GM10248 (cell line): ENCODE results near the gene HOXC4.

Experiments used
- CTCF ChIA-PET: fragments of 300-600 bp; sonication (Branson Sonifier 250); formaldehyde crosslinking; extraction: SDS; loops from one replicate; lab custom pipeline; 2021; ENCODE audit warnings: antibody characterized with exemption; lab: Yijun Ruan, JAX
- POLR2A ChIA-PET: fragments of 350-650 bp; sonication (Branson Sonifier 250); formaldehyde crosslinking; extraction: SDS; loops from one replicate; lab custom pipeline; 2020; ENCODE audit warnings: antibody characterized with exemption; lab: Yijun Ruan, JAX
- DNase-seq: peaks from one replicate; pipeline ENCODE4 v3.0.0; 2012; ENCODE audit errors: extremely low spot score
- CTCF ChIP-seq: IDR thresholded peaks from 2 replicates; pipeline ENCODE4 v1.5.1; 2012; ENCODE audit warnings: mild to moderate bottlenecking, low read depth; ENCODE audit errors: extremely low read depth, missing control alignments, control extremely low read depth

The HOXC4 gene

GRCh38 chr12:54024127-54024526, 29.5 kb upstream of the HOXC4 start:
- POLR2A ChIA-PET = no interaction called here
- no peak for TF ChIP-seq CTCF
- DNase-seq = no peak
- CTCF ChIA-PET = interaction anchor here (0.8 to 6.1 kb wide), 13 partner anchors 9 to 379 kb away, joined by 3 to 56 read pairs (median 5); partner anchors contain the start of genes HOXC10, HOXC5 and HOXC8

- no peak for TF ChIP-seq CTCF
- ChIA-PET POLR2A (no interaction called here), CTCF (interaction anchor here (1.3 to 9.2 kb wide), 13 partner anchors 9 to 378 kb away, joined by 3 to 214 read pairs (median 15); partner anchors contain the start of genes HOXC10, HOXC5, HOXC8 and SMUG1)
- no peak for DNase-seq
Measured at GRCh38 chr12:54024581-54025305, 28.9 kb upstream of the HOXC4 start.

GRCh38 chr12:54025499-54026405, 27.9 kb upstream of the HOXC4 start:
- ChIA-PET CTCF (interaction anchor here (0.6 to 10.1 kb wide), 9 partner anchors 19 to 256 kb away, joined by 3 to 214 read pairs (median 18); partner anchors contain the start of genes HOXC8 and SMUG1), POLR2A (no interaction called here)
- no peak for TF ChIP-seq CTCF

GRCh38 chr12:54026640-54027441, 26.8 kb upstream of the HOXC4 start:
- ChIA-PET CTCF (interaction anchor here (1.6 to 10.1 kb wide), 7 partner anchors 21 to 187 kb away, joined by 3 to 214 read pairs (median 18); partner anchors contain the start of genes HOXC8 and SMUG1), POLR2A (no interaction called here)
- TF ChIP-seq CTCF = no peak
- DNase-seq = no peak

More at GRCh38 chr12:54025499-54026405, 27.9 kb upstream of the HOXC4 start:
- no peak for DNase-seq

GRCh38 chr12:54027442-54027786, 26.2 kb upstream of the HOXC4 start:
- TF ChIP-seq CTCF = no peak
- no peak for DNase-seq
- POLR2A ChIA-PET = no interaction called here
- CTCF ChIA-PET = interaction anchor here (1.6 to 10.1 kb wide), 7 partner anchors 21 to 186 kb away, joined by 3 to 214 read pairs (median 18); partner anchors contain the start of genes HOXC8 and SMUG1
